HFFc6 (cell line): ENCODE data around the gene RHOBTB1. TPM values are rescaled to one million over a fixed set of nuclear protein-coding genes. Genes with fewer than 3 reads are reported as not detected.

Experiments
- DNase-seq: peaks from one replicate; pipeline ENCODE4 v3.0.0-alpha.2; 2018
- H3K27ac Mint-ChIP-seq: 2 replicates; pipeline ENCODE4 v1.8.0; 2020; ENCODE audit warnings: mild to moderate bottlenecking, mixed read lengths
- H3K27me3 Mint-ChIP-seq: 2 replicates; pipeline ENCODE4 v1.8.0; 2021; ENCODE audit warnings: mild to moderate bottlenecking, moderate library complexity, mixed read lengths; ENCODE audit not compliant: insufficient read depth
- H3K36me3 Mint-ChIP-seq: 2 replicates; pipeline ENCODE4 v1.8.0; 2021; ENCODE audit warnings: low read depth, mixed read lengths
- H3K4me1 Mint-ChIP-seq: 2 replicates; pipeline ENCODE4 v1.8.0; 2020; ENCODE audit warnings: low read depth, mixed read lengths
- H3K4me3 Mint-ChIP-seq: 2 replicates; pipeline ENCODE4 v1.8.0; 2020; ENCODE audit warnings: mild to moderate bottlenecking, moderate library complexity, mixed read lengths
- H3K9me3 Mint-ChIP-seq: 2 replicates; pipeline ENCODE4 v1.8.0; 2020; ENCODE audit warnings: mild to moderate bottlenecking, mixed read lengths
- total RNA-seq, 6 experiments: library from RNA; stranded (reverse); fragmentation: NEBNext Ultra II Directional; extraction: Animal tissue kit (Norgen Biotek cat#: 25700); gene quantifications; 2 replicates in 1 of 6; 3 replicates in 5 of 6; pipeline ENCODE4 v1.2.3, GENCODE V29; 2021
- TF ChIP-seq, protein P1 (sequence below): fragments of 200-600 bp; sonication (generic); IDR thresholded peaks from 2 replicates; pipeline ENCODE4 v1.5.0; 2021; ENCODE audit warnings: antibody characterized with exemption, mild to moderate bottlenecking

RHOBTB1 gene
- total RNA-seq, 6 experiments from 2014 or later, result 9.0 to 11.7 (median 9.3) TPM

DNA sequence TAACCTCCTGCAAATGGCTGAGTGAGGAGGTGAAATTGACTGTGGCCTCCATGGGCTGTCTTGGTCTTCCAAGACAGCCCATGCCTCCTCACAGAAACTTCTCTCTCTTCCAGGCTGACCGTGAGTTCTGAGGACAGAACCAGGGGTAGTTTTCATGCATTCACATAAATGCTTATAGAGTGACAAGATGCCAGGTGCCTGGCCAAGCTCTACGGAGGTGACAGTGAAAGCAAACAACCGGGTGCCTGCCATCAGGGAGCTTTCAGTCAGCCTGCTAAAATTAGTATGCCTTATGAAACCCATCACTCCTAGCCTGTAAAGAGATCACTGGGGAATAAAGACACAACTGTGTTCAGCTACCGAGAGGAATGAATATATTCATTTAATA is 919 bp upstream of the RHOBTB1 start:
- Mint-ChIP-seq H3K36me3 (no peaks in the 10 kb centered on the region), H3K27me3 (peaks cover 6% of the 10 kb centered on the region), H3K4me1 (peaks cover 36% of the 10 kb centered on the region), H3K27ac (peak overlapping the region; percentile 98), H3K4me3 (peak overlapping the region; percentile 95), H3K9me3 (no peaks in the 10 kb centered on the region)
- no peak for DNase-seq
- TF ChIP-seq, protein P1, sequence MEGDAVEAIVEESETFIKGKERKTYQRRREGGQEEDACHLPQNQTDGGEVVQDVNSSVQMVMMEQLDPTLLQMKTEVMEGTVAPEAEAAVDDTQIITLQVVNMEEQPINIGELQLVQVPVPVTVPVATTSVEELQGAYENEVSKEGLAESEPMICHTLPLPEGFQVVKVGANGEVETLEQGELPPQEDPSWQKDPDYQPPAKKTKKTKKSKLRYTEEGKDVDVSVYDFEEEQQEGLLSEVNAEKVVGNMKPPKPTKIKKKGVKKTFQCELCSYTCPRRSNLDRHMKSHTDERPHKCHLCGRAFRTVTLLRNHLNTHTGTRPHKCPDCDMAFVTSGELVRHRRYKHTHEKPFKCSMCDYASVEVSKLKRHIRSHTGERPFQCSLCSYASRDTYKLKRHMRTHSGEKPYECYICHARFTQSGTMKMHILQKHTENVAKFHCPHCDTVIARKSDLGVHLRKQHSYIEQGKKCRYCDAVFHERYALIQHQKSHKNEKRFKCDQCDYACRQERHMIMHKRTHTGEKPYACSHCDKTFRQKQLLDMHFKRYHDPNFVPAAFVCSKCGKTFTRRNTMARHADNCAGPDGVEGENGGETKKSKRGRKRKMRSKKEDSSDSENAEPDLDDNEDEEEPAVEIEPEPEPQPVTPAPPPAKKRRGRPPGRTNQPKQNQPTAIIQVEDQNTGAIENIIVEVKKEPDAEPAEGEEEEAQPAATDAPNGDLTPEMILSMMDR, result no peak

DNA sequence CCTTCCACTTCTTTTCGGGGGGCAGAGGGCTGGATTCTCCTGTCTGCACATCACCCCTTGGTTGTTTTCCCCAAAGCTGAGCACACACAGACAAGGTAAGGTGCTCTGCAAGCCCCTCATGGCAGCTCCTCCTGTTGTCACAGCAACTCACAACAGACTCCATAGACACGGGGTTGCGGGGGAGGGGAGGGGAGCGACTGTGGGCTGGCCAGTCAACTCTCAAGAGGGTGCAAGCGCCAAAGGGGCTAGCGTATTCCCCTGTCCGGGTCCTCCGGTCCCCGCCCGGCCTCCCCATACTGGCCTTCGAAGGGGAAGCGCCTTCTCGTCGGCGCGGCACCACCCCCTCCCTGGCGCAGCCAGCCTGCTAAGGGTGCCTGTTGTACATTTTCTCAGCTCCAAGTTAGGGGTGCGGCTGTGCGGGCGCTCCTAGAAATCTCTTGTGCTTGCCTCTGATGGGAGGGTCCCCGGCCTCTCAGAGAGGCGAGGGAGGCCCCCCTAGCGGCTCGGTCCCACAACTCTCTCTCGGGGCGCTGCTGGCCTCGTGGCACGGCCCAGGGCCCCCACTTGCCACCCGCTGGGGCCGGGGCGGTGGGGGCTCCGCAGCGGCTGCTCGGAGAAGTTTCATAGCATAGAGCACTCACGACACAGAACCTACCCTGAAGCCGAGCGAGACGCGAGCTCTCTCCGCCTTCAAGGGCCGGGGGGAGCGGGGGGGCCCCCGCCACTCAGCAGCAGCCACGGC is 498 bp downstream of the RHOBTB1 start:
- H3K4me3 Mint-ChIP-seq, result peak overlapping the region; percentile 95

GRCh38 chr10:60942788-60943315 is 1.1 kb downstream of the RHOBTB1 start:
- peak; percentile 23 for DNase-seq
- Mint-ChIP-seq H3K27me3 (peaks cover 7% of the 10 kb centered on the region), H3K9me3 (no peaks in the 10 kb centered on the region), H3K4me3 (peak overlapping the region; percentile 95), H3K27ac (peak overlapping the region; percentile 99), H3K4me1 (peaks cover 55% of the 10 kb centered on the region), H3K36me3 (peaks cover 17% of the 10 kb centered on the region)
- TF ChIP-seq, protein P1, result no peak

More for the DNA sequence above, 498 bp downstream of the RHOBTB1 start:
- peak overlapping the region; percentile 99 for H3K27ac Mint-ChIP-seq
- H3K36me3 Mint-ChIP-seq, result peaks cover 12% of the 10 kb centered on the region; the same call in 1 of the 2 replicates
- H3K9me3 Mint-ChIP-seq, result no peaks in the 10 kb centered on the region
- TF ChIP-seq, protein P1, result peak; percentile 46
- DNase-seq, result peak; percentile 45
- H3K4me1 Mint-ChIP-seq, result peaks cover 49% of the 10 kb centered on the region
- H3K27me3 Mint-ChIP-seq, result peaks cover 7% of the 10 kb centered on the region

- Mint-ChIP-seq H3K9me3 (no peaks in the 10 kb centered on the region), H3K27me3 (peaks cover 7% of the 10 kb centered on the region), H3K4me1 (peaks cover 61% of the 10 kb centered on the region), H3K4me3 (peak overlapping the region; percentile 95), H3K27ac (peak overlapping the region; percentile 99), H3K36me3 (peaks cover 17% of the 10 kb centered on the region)
- TF ChIP-seq, protein P1, result no peak
- DNase-seq, result no peak
Observed at GRCh38 chr10:60942134-60942787, 1.7 kb downstream of the RHOBTB1 start.

GRCh38 chr10:60940446-60940845 is 3.5 kb downstream of the RHOBTB1 start:
- Mint-ChIP-seq H3K36me3 (peaks cover 17% of the 10 kb centered on the region), H3K27me3 (peaks cover 7% of the 10 kb centered on the region), H3K4me1 (peaks cover 66% of the 10 kb centered on the region), H3K9me3 (no peaks in the 10 kb centered on the region), H3K27ac (no peak overlapping the region), H3K4me3 (no peak overlapping the region)
- TF ChIP-seq, protein P1, result no peak
- DNase-seq, result no peak
